GM23338 (cell line): ENCODE data around the gene MOSPD2. TPM values are rescaled to one million over a fixed set of nuclear protein-coding genes. Genes with fewer than 3 reads are reported as not detected.

ENCODE experiments used
- CREB1 ChIP-seq: fragments of 250-450 bp; sonication (Bioruptor Pico); IDR thresholded peaks from 2 replicates; pipeline ENCODE4 v1.5.0; 2020; ENCODE audit warnings: low read depth, mild to moderate bottlenecking, moderate library complexity
- EZH2 ChIP-seq: fragments of 200-600 bp; sonication (generic); IDR thresholded peaks from one replicate; pipeline ENCODE4 v1.8.0; 2017; ENCODE audit warnings: antibody characterized with exemption, mild to moderate bottlenecking, low read depth; ENCODE audit not compliant: unreplicated experiment
- EZH2phosphoT487 ChIP-seq: fragments of 200-600 bp; sonication (generic); IDR thresholded peaks from one replicate; pipeline ENCODE4 v1.8.1; 2018; ENCODE audit warnings: antibody characterized with exemption; ENCODE audit not compliant: unreplicated experiment
- JUNB ChIP-seq: IDR thresholded peaks from one replicate; pipeline ENCODE4 v1.6.1; 2016; ENCODE audit warnings: antibody characterized with exemption; ENCODE audit not compliant: unreplicated experiment
- POLR2AphosphoS5 ChIP-seq: IDR thresholded peaks from 2 replicates; pipeline ENCODE4 v1.6.1; 2016; ENCODE audit warnings: antibody characterized with exemption, low read depth
- STAT1 ChIP-seq: IDR thresholded peaks from one replicate; pipeline ENCODE4 v1.6.1; 2016; ENCODE audit warnings: antibody characterized with exemption; ENCODE audit not compliant: unreplicated experiment
- ZNF114 ChIP-seq: fragments of 250-450 bp; sonication (Bioruptor Pico); IDR thresholded peaks from 2 replicates; pipeline ENCODE4 v1.5.0; 2020; ENCODE audit warnings: mild to moderate bottlenecking, moderate library complexity
- ZNF331 ChIP-seq: fragments of 250-450 bp; sonication (Bioruptor Pico); IDR thresholded peaks from 2 replicates; pipeline ENCODE4 v1.5.0; 2020; ENCODE audit warnings: low read depth, mild to moderate bottlenecking, moderate library complexity
- polyA plus RNA-seq: library from polyadenylated mRNA; unstranded; fragments of >200 nt; fragmentation: Nextera tagmentation; extraction: Ambion mirVana; gene quantifications from 2 replicates; pipeline ENCODE4 v1.2.1, GENCODE V29; 2016
- total RNA-seq: library from RNA; depleted of rRNA; stranded (reverse); fragments of >200 nt; shearing (Covaris generic); gene quantifications from 2 replicates; pipeline ENCODE4 v1.2.3, GENCODE V29; 2014
- TF ChIP-seq, protein P1 (sequence below): fragments of 250-450 bp; sonication (Bioruptor Pico); IDR thresholded peaks from 2 replicates; pipeline ENCODE4 v1.5.0; 2020; ENCODE audit warnings: mild to moderate bottlenecking, moderate library complexity
- TF ChIP-seq, protein P2 (sequence below), 2 experiments: fragments of 200-600 bp in 1 of 2; sonication (generic) in 1 of 2; conservative IDR thresholded peaks; 2 replicates each; pipeline versions ENCODE4 v1.5.1 to v1.6.1; 2016 to 2017; ENCODE audit warnings: antibody characterized with exemption in 2 of 2, low read depth in 2 of 2, mild to moderate bottlenecking in 2 of 2, moderate library complexity in 1 of 2

MOSPD2 gene
- total and polyA plus RNA-seq, 2 experiments from 2014 or later: 8.5 to 13.9 TPM

DNA sequence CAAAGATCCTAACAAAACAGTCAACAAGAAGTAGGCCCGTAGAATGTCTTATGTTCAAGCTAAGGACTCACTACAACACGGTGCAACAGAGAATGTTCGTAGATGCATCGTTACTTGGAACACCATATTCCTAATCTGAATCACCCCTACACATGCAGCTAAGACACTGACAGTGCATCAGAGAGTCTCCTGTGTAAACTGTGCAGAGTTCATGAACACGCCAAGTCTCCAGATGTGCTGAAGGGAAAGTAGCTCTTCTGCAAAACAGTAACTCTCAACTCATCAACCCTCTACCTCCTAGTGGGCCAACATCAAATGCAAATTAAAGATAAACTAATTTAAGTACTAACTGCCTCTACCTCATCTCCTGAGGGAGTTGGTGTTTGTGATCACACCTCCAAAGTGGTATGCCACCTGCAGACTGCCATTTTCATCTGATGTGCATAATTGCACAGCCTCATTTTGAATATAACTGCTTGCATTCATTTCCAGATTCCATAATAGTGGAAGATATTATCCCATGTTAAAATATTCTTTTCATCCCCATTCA lies 73.5 kb downstream of the MOSPD2 start (continued):
- TF ChIP-seq, protein P1, sequence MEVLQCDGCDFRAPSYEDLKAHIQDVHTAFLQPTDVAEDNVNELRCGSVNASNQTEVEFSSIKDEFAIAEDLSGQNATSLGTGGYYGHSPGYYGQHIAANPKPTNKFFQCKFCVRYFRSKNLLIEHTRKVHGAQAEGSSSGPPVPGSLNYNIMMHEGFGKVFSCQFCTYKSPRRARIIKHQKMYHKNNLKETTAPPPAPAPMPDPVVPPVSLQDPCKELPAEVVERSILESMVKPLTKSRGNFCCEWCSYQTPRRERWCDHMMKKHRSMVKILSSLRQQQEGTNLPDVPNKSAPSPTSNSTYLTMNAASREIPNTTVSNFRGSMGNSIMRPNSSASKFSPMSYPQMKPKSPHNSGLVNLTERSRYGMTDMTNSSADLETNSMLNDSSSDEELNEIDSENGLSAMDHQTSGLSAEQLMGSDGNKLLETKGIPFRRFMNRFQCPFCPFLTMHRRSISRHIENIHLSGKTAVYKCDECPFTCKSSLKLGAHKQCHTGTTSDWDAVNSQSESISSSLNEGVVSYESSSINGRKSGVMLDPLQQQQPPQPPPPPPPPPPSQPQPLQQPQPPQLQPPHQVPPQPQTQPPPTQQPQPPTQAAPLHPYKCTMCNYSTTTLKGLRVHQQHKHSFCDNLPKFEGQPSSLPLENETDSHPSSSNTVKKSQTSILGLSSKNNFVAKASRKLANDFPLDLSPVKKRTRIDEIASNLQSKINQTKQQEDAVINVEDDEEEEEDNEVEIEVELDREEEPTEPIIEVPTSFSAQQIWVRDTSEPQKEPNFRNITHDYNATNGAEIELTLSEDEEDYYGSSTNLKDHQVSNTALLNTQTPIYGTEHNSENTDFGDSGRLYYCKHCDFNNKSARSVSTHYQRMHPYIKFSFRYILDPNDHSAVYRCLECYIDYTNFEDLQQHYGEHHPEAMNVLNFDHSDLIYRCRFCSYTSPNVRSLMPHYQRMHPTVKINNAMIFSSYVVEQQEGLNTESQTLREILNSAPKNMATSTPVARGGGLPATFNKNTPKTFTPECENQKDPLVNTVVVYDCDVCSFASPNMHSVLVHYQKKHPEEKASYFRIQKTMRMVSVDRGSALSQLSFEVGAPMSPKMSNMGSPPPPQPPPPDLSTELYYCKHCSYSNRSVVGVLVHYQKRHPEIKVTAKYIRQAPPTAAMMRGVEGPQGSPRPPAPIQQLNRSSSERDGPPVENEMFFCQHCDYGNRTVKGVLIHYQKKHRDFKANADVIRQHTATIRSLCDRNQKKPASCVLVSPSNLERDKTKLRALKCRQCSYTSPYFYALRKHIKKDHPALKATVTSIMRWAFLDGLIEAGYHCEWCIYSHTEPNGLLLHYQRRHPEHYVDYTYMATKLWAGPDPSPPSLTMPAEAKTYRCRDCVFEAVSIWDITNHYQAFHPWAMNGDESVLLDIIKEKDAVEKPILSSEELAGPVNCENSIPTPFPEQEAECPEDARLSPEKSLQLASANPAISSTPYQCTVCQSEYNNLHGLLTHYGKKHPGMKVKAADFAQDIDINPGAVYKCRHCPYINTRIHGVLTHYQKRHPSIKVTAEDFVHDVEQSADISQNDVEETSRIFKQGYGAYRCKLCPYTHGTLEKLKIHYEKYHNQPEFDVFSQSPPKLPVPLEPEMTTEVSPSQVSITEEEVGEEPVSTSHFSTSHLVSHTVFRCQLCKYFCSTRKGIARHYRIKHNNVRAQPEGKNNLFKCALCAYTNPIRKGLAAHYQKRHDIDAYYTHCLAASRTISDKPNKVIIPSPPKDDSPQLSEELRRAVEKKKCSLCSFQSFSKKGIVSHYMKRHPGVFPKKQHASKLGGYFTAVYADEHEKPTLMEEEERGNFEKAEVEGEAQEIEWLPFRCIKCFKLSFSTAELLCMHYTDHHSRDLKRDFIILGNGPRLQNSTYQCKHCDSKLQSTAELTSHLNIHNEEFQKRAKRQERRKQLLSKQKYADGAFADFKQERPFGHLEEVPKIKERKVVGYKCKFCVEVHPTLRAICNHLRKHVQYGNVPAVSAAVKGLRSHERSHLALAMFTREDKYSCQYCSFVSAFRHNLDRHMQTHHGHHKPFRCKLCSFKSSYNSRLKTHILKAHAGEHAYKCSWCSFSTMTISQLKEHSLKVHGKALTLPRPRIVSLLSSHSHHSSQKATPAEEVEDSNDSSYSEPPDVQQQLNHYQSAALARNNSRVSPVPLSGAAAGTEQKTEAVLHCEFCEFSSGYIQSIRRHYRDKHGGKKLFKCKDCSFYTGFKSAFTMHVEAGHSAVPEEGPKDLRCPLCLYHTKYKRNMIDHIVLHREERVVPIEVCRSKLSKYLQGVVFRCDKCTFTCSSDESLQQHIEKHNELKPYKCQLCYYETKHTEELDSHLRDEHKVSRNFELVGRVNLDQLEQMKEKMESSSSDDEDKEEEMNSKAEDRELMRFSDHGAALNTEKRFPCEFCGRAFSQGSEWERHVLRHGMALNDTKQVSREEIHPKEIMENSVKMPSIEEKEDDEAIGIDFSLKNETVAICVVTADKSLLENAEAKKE (CRISPR knock-in tag): no peak
- TF ChIP-seq POLR2AphosphoS5 (no peak), ZNF114 (CRISPR knock-in tag) (no peak), STAT1 (no peak), JUNB (no peak), EZH2 (no peak), CREB1 (CRISPR knock-in tag) (no peak), EZH2phosphoT487 (no peak), ZNF331 (CRISPR knock-in tag) (no peak)
- TF ChIP-seq, protein P2, sequence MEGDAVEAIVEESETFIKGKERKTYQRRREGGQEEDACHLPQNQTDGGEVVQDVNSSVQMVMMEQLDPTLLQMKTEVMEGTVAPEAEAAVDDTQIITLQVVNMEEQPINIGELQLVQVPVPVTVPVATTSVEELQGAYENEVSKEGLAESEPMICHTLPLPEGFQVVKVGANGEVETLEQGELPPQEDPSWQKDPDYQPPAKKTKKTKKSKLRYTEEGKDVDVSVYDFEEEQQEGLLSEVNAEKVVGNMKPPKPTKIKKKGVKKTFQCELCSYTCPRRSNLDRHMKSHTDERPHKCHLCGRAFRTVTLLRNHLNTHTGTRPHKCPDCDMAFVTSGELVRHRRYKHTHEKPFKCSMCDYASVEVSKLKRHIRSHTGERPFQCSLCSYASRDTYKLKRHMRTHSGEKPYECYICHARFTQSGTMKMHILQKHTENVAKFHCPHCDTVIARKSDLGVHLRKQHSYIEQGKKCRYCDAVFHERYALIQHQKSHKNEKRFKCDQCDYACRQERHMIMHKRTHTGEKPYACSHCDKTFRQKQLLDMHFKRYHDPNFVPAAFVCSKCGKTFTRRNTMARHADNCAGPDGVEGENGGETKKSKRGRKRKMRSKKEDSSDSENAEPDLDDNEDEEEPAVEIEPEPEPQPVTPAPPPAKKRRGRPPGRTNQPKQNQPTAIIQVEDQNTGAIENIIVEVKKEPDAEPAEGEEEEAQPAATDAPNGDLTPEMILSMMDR (conservative IDR thresholded peaks at IDR 0.05; ENCODE audit: low read depth in 2 of 2): no peak
